GM21528 (cell line): Measurements from ENCODE around the gene SIGLEC14.

ENCODE experiments used
- ATAC-seq: cut with Tn5 transposase; IDR thresholded peaks from one replicate; pipeline ENCODE4 v1.9.1; 2021; ENCODE audit warnings: mild to moderate bottlenecking, moderate library complexity; ENCODE audit not compliant: unreplicated experiment, low FRiP score

The SIGLEC14 gene

GRCh38 chr19:51626675-51627074 lies 19.9 kb downstream of the SIGLEC14 start:
- ATAC-seq, result no peak

GRCh38 chr19:51621178-51621577 lies 25.4 kb downstream of the SIGLEC14 start:
- peak; percentile 63 for ATAC-seq

DNA sequence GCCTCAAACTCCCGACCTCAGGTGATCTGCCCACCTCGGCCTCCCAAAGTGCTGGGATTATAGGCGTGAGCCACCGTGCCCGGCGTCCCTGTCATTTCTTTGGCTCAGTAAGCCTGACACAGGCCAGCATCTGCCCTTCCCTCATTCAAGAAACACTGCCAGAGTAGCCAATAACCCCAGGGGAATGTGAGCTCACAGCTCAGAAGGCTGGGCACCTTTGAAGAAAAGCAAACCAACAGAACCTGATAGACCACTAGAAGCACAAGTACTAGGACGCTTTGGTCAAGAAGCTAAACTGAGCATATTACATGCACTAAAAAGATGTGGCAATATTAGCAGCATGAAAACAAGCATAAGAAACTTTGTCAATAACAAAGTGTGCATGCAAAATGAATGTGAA lies 30.6 kb downstream of the SIGLEC14 start:
- ATAC-seq, result no peak

GRCh38 chr19:51614789-51615188 lies 31.8 kb downstream of the SIGLEC14 start:
- no peak for ATAC-seq

DNA sequence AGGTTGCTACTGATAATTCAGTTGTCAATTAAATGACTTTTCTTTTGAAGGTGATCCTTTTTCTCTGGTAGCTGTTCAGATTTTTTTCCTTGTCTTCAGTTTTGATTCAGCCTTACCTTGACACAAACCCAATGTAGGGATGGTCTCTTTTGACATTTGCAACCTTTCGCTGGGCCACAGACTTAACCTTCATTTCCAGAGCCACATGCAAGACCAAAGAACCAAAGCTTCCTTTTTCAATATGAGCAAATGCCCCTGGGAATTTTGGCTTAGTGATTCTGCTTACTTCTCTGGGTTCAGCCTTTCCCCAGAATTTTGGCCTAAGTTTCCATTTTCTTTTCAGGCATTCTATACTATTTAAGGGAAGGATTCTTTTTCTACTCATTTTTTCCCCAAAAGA lies 36.0 kb downstream of the SIGLEC14 start:
- no peak for ATAC-seq

- no peak for ATAC-seq
Observed at GRCh38 chr19:51607920-51608562, 38.6 kb downstream of the SIGLEC14 start.

DNA sequence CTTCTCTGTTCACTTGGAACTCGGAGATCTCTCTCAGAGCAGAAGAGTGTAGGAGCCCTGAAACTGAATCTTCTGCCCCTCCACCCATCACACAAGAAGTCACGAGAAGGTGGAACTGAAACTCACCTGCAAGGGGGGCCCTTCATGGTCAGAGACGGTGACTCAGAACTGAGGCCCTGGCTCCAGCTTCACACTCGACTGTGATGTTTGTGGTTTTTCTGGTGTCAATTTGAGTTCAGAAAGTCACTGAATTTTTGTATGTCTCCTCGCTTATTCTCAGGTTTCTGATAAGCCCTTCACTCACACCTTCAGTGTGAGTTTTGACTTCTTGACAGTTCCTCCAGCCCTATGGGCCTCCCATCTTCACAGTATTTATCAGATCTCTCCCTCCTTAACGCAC lies 39.5 kb downstream of the SIGLEC14 start:
- peak; percentile 90 for ATAC-seq

DNA sequence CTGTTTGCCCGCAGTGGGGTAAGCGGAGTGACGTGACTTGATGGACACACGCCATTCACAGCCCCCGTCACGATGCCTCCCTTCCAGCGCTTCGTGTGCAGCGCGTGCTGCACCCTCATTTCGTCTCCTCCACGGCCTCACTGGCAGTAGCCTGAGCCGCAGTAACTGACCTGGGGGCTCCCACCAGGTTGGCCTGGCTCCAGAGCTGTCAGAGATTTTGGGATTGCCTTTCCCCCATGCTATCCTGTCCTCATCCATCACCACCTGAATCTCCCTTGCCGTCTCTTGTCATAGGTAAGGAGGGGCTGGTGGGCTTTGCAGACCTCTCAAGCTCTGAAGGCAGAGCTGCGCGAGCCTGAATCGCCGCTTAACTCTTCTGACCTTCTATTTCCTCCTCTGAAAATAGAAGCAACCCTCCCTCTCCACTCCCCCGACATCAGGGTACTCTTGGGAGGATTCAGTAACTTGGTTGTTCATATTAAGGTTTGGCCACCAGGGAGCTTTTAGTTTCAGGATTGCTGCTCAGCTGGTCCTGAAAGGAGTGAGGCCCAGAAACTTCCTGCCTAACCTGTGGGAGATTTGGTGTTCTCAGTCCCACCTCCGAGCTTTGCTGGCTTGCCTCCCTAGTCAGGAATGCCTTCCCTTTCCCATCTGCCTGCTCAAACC lies 44.3 kb downstream of the SIGLEC14 start:
- ATAC-seq, result no peak

DNA sequence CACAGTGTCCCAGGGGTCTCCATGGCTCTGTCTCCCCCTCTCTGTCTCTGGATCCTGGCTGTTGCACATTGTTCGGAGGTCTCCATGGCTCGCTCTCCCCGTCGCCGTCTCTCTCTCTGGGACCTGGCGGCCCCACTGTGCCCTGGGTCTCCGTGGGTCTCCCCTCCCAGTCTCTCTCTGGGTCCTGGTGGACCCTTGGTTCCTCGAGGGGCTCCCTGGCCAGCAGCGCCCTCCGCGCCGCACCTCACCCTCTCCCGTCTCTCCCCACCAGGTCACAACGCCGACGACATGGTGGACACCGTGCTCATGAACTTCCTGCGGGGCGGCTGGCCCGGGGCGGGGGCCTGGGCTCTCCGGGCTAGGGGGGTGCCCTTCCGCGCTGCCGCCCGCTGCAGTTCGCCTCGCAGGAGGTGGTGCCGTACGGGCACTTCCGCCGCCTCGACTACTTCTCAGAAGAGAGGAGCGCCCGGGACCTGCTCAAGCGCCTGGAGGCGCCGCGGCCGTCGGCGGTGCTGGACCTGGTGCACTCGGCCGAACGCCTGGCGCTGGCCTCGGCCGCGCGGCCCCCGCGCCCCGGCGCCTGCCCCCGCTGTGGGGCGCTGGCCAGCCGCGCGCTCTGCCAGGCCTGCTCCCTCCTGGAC lies 45.6 kb downstream of the SIGLEC14 start:
- ATAC-seq, result no peak

DNA sequence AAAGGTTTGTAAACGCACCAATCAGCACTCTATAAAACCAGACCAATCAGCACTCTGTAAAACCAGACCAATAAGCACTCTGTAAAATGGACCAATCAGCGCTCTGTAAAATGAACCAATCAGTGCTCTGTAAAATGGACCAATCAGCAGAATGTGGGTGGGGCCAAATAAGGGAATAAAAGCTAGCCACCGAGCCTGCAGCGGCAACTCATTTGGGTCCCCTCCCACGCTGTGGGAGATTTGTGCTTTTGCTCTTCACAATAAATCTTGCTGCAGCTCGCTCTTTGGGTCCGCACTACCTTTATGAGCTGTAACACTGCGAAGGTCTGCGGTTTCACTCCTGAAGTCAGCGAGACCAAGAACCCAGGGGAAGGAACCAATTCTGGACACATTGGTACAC lies 47.5 kb downstream of the SIGLEC14 start:
- ATAC-seq, result no peak

GRCh38 chr19:51598159-51598915 lies 48.3 kb downstream of the SIGLEC14 start:
- no peak for ATAC-seq

GRCh38 chr19:51595190-51596175 lies 51.1 kb downstream of the SIGLEC14 start:
- no peak for ATAC-seq

DNA sequence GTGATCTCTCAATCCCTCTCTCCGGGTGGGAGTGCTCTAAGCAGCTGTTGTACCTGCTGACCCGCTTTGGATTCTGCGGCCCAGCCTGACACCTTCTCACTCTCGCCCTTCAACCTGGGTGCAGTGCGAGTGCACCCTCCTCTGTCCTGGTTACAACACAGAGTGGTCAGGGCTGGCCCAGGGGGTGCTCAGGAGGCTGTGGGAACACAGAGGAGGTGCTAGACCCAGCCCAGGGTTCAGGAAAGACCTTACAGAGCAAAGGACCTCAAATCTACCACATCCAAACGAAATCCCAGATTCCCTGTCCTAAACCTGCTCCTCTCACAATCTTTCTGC lies 51.9 kb downstream of the SIGLEC14 start:
- ATAC-seq, result peak; percentile 12

DNA sequence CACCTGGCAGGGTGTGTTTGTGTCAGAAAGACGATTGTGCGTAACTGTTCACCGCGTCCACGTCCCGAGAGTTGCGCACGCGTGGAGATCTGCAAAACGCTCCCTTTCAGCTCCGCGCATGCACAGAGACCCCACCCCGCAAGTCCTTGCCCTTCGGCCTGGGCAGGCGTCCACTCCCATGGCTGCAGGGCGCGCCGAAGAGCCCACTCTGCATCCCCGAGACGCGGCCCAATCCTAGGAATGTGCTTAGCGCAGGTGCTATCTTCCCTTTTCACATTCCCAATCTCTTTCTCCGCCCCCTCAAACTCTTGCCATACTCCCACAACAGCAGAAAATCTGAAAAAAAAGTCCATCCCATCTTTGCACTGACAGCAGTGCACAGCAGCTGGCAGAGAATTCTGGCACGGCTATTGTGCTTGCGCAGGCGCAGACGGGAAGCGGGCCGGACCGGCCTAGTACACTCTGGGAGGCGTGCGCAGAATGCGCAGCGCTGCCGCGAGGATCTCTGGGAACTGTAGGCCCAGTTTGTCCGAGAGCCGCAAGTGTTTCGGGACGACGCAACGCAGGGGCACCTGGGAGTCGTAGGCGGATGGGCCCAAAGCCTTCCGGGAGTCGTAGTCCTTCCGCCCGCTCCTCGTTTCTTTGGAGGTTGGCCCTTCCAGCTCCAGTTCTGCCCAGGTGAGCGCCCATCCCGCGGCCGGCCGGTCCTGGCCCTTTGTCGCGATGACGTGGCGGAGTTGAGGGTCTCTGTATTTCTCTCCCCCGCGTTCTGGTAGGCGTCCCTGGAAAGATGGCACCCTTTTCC lies 52.5 kb downstream of the SIGLEC14 start:
- peak; percentile 88 for ATAC-seq

GRCh38 chr19:51593138-51593890 lies 53.3 kb downstream of the SIGLEC14 start:
- ATAC-seq, result no peak
